Measurements from ENCODE around the gene RPGRIP1. TPM values are rescaled to one million over a fixed set of nuclear protein-coding genes. Genes with fewer than 3 reads are reported as not detected.
"Not testable (repeated sequence)": the region's sequence is repeated elsewhere in the genome, so short reads cannot be mapped to it uniquely, and the experiment has no call there.

Gene RPGRIP1
- total RNA-seq, 1 donor from 2014 or later: 0.29 TPM

GRCh38 chr14:21248338-21248737 is 31.5 kb upstream of the RPGRIP1 start:
- Mint-ChIP-seq H3K4me3 (no peak overlapping the region), H3K27ac (peak overlapping the region; percentile 32), H3K4me1 (peaks cover 13% of the 10 kb centered on the region), H3K27me3 (ENCODE audit: low read depth) (no peaks in the 10 kb centered on the region), H3K36me3 (peaks cover 48% of the 10 kb centered on the region), H3K9me3 (no peaks in the 10 kb centered on the region)
- no peak for DNase-seq (ENCODE audit: low spot score in 2 of 2, unreplicated experiment in 2 of 2)
- TF ChIP-seq, protein P1, sequence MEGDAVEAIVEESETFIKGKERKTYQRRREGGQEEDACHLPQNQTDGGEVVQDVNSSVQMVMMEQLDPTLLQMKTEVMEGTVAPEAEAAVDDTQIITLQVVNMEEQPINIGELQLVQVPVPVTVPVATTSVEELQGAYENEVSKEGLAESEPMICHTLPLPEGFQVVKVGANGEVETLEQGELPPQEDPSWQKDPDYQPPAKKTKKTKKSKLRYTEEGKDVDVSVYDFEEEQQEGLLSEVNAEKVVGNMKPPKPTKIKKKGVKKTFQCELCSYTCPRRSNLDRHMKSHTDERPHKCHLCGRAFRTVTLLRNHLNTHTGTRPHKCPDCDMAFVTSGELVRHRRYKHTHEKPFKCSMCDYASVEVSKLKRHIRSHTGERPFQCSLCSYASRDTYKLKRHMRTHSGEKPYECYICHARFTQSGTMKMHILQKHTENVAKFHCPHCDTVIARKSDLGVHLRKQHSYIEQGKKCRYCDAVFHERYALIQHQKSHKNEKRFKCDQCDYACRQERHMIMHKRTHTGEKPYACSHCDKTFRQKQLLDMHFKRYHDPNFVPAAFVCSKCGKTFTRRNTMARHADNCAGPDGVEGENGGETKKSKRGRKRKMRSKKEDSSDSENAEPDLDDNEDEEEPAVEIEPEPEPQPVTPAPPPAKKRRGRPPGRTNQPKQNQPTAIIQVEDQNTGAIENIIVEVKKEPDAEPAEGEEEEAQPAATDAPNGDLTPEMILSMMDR (IDR thresholded peaks at IDR 0.05; ENCODE audit: unreplicated experiment): no peak

DNA sequence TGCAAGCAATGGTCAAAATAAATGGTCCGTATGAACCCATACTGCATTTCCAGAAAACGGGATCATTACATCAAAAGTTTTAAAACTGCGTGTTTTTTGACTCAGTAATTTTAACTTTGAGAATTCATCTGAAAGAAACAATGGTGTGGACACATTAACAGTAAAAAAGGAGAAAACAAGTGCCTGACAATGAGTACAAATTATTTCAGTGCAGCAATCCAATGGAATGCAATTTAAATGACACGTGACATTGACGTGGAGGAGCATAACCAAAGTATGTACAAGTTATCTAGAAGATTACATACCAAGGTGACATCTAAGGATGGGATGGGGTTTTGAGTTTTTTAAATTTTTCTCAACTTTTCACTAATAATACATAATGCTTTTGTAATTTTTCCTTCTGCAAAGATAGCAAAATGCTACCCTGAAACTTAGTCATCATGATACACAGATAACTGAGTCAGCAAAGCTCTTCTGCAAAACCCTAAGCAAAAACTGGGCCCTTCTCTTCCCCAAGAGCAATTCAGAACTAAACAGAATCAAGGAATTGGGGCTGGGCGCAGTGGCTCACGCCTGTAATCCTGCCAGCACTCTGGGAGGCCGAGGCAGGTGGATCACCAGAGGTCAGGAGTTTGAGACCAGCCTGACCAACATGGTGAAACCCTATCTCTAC is 31.0 kb upstream of the RPGRIP1 start:
- peaks cover 48% of the 10 kb centered on the region for H3K36me3 Mint-ChIP-seq
- H3K4me3 Mint-ChIP-seq: no peak overlapping the region
- H3K4me1 Mint-ChIP-seq: peaks cover 13% of the 10 kb centered on the region
- H3K27me3 Mint-ChIP-seq (ENCODE audit: low read depth): no peaks in the 10 kb centered on the region
- H3K27ac Mint-ChIP-seq: peak overlapping the region; percentile 25
- TF ChIP-seq, protein P1 (IDR thresholded peaks at IDR 0.05; ENCODE audit: unreplicated experiment): no peak
- no peak for DNase-seq (ENCODE audit: low spot score in 2 of 2, unreplicated experiment in 2 of 2)
- no peaks in the 10 kb centered on the region for H3K9me3 Mint-ChIP-seq

DNA sequence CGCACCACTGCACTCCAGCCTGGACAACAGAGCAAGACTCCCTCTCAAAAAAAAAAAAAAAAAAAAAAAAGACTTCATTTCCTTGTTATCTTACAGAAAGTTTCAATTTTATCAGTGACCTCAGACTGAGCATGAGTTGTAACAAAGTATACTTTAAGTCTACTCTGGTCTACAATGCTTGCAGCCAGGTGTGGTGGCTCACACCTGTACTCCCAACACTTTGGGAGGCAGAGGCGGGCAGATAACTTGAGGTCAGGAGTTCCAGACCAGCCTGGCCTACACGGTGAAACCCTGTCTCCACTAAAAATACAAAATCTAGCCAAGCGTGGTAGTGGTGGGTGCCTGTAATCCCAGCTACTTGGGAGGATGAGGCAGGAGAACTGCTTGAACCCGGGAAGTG is 28.7 kb upstream of the RPGRIP1 start:
- Mint-ChIP-seq H3K27me3 (ENCODE audit: low read depth) (no peaks in the 10 kb centered on the region), H3K36me3 (peaks cover 45% of the 10 kb centered on the region), H3K27ac (no peak overlapping the region), H3K9me3 (no peaks in the 10 kb centered on the region), H3K4me3 (no peak overlapping the region), H3K4me1 (peaks cover 21% of the 10 kb centered on the region)
- no peak for DNase-seq (ENCODE audit: low spot score in 2 of 2, unreplicated experiment in 2 of 2)
- TF ChIP-seq, protein P1 (IDR thresholded peaks at IDR 0.05; ENCODE audit: unreplicated experiment): no peak

- TF ChIP-seq, protein P1 (IDR thresholded peaks at IDR 0.05; ENCODE audit: unreplicated experiment): no peak
- Mint-ChIP-seq H3K27ac (no peak overlapping the region), H3K4me1 (peaks cover 18% of the 10 kb centered on the region), H3K4me3 (no peak overlapping the region), H3K27me3 (ENCODE audit: low read depth) (no peaks in the 10 kb centered on the region), H3K9me3 (no peaks in the 10 kb centered on the region), H3K36me3 (peaks cover 46% of the 10 kb centered on the region)
- no peak for DNase-seq (ENCODE audit: low spot score in 2 of 2, unreplicated experiment in 2 of 2)
Measured at GRCh38 chr14:21252149-21252548, 27.7 kb upstream of the RPGRIP1 start.

DNA sequence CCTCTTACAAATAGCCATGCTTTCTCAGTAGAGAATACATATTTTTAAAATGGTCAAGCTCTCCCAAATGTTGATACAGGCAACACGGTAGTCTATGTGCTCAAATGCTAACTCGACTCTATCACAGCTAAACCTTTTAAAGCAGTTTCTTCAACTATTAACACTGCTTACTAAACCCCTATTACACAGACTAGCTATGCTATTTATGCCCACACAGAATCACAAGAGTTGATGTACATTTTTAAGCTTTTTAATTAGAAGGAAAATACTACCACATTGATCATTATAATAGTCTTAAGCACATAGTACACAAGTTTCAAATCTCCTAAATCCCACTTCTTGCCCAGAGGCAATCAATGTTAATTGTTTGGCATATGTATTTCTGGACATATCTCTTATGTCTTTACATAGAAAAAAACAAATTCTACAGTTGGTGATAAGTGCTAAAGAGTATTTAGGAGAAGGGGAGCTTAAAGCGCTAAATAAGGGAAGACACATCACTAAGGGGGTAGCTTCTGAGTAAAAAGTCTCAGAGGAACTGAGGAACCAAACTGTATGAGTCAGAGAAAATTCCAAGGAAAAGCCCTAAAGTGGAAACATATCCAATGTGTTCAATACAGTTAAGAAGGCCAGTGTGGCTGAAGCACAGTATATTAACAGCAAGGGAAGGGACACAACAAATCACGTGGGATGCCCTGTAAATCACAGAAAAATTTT is 24.3 kb upstream of the RPGRIP1 start:
- no peaks in the 10 kb centered on the region for H3K9me3 Mint-ChIP-seq
- H3K36me3 Mint-ChIP-seq: peaks cover 42% of the 10 kb centered on the region
- no peak for DNase-seq (ENCODE audit: low spot score in 2 of 2, unreplicated experiment in 2 of 2)
- peak overlapping the region; percentile 82 for H3K27ac Mint-ChIP-seq
- TF ChIP-seq, protein P1 (IDR thresholded peaks at IDR 0.05; ENCODE audit: unreplicated experiment): no peak
- no peaks in the 10 kb centered on the region for H3K27me3 Mint-ChIP-seq (ENCODE audit: low read depth)
- H3K4me3 Mint-ChIP-seq: no peak overlapping the region
- peaks cover 34% of the 10 kb centered on the region for H3K4me1 Mint-ChIP-seq

DNA sequence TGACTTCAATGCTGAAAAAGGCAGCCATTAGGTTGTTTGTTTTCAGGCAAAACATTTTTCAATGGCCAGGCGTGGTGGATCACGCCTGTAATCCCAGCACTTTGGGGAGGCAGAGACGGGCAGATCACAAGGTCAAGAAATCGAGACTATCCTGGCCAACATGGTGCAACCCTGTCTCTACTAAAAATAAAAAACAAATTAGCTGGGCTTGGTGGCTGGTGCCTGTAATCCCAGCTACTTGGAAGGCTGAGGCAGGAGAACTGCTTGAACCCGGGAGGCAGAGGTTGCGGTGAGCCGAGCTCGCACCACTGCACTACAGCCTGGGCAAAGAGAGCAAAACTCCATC is 23.8 kb upstream of the RPGRIP1 start:
- not testable (repeated sequence) for H3K4me3 Mint-ChIP-seq; H3K27me3 Mint-ChIP-seq (ENCODE audit: low read depth); DNase-seq (ENCODE audit: low spot score in 2 of 2, unreplicated experiment in 2 of 2); H3K9me3 Mint-ChIP-seq
- H3K27ac Mint-ChIP-seq: peak overlapping the region; percentile 82
- peaks cover 34% of the 10 kb centered on the region for H3K4me1 Mint-ChIP-seq
- H3K36me3 Mint-ChIP-seq: peaks cover 37% of the 10 kb centered on the region

Data from mesothelial cell of epicardium (in vitro differentiated cells).